ENCODE results near the gene TTC17.
"Not testable (repeated sequence)": the region's sequence is repeated elsewhere in the genome, so short reads cannot be mapped to it uniquely, and the experiment has no call there.

The TTC17 gene

DNA sequence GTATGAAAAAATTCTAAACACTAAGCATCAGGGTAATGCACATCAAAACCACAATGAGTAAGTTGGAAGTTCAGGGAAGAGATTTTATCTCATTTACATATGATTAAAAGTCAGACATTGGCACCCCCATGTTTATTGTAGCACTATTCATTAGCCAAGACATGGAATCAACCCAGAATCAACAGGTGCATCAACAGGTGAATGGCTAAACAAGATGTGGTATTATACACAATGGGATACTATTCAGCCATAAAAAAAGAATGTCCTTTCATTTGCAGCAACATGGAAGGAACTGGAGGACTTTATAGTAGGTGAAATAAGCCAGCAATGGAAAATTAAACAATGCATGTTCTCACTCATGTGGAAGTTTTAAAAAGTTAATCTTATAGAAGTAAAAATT, 17.6 kb upstream of the TTC17 start:
- H3K4me3 ChIP-seq (ENCODE audit: control insufficient read depth, low read depth, low read length), result no peak overlapping the region
- no peak for DNase-seq (ENCODE audit: low read depth)
- TF ChIP-seq, protein P1, sequence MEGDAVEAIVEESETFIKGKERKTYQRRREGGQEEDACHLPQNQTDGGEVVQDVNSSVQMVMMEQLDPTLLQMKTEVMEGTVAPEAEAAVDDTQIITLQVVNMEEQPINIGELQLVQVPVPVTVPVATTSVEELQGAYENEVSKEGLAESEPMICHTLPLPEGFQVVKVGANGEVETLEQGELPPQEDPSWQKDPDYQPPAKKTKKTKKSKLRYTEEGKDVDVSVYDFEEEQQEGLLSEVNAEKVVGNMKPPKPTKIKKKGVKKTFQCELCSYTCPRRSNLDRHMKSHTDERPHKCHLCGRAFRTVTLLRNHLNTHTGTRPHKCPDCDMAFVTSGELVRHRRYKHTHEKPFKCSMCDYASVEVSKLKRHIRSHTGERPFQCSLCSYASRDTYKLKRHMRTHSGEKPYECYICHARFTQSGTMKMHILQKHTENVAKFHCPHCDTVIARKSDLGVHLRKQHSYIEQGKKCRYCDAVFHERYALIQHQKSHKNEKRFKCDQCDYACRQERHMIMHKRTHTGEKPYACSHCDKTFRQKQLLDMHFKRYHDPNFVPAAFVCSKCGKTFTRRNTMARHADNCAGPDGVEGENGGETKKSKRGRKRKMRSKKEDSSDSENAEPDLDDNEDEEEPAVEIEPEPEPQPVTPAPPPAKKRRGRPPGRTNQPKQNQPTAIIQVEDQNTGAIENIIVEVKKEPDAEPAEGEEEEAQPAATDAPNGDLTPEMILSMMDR (conservative IDR thresholded peaks at IDR 0.05; ENCODE audit: control insufficient read depth, insufficient read depth, low read depth, low read length), result no peak

DNA sequence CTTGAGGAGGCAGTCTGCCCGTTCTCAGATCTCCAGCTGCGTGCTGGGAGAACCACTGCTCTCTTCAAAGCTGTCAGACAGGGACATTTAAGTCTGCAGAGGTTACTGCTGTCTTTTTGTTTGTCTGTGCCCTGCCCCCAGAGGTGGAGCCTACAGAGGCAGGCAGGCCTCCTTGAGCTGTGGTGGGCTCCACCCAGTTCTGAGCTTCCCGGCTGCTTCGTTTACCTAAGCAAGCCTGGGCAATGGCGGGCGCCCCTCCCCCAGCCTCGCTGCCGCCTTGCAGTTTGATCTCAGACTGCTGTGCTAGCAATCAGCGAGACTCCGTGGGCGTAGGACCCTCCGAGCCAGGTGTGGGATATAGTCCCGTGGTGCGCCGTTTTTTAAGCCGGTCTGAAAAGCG, 7.3 kb upstream of the TTC17 start:
- not testable (repeated sequence) for DNase-seq (ENCODE audit: low read depth); H3K4me3 ChIP-seq (ENCODE audit: control insufficient read depth, low read depth, low read length)

DNA sequence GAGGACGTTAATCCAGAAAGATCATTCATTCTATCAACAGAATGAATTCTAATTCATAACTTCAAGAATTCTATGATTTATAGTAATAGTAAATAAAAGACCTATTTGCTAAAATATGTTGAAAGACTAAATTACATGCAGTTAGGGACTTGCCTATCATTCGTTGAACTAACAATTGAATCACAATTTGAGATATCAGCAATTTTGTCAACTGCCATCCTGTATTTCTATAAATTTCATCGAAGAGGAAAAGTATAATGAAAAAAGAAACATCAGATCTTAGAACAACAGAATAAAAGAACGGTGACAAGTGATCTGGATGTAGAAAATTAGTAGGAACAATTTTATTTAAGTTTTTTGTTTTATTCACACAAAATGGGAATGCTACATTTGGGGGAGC, 4.4 kb upstream of the TTC17 start:
- TF ChIP-seq, protein P1 (conservative IDR thresholded peaks at IDR 0.05; ENCODE audit: control insufficient read depth, insufficient read depth, low read depth, low read length), result no peak
- H3K4me3 ChIP-seq (ENCODE audit: control insufficient read depth, low read depth, low read length), result no peak overlapping the region
- DNase-seq (ENCODE audit: low read depth), result no peak

DNA sequence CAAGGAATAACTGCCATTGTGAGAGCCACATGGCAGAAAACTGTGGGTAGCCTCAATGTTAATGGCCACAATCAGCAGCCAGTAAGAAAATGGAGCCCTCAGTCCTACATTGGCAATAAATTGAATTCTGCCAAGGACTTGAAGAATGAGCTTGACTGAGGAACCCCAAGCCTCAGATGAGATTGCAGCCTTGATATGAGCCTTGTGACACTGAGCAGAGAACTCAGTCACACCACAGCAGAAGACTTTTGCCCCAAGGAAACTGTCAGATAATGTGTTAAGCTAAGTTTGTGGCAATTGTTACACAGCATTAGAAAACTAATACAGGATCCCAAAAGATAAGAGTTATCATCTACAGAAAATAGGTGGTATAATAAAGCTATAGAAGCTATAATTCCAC, 2.4 kb upstream of the TTC17 start:
- no peak overlapping the region for H3K4me3 ChIP-seq (ENCODE audit: control insufficient read depth, low read depth, low read length)
- TF ChIP-seq, protein P1 (conservative IDR thresholded peaks at IDR 0.05; ENCODE audit: control insufficient read depth, insufficient read depth, low read depth, low read length), result no peak
- DNase-seq (ENCODE audit: low read depth), result no peak

DNA sequence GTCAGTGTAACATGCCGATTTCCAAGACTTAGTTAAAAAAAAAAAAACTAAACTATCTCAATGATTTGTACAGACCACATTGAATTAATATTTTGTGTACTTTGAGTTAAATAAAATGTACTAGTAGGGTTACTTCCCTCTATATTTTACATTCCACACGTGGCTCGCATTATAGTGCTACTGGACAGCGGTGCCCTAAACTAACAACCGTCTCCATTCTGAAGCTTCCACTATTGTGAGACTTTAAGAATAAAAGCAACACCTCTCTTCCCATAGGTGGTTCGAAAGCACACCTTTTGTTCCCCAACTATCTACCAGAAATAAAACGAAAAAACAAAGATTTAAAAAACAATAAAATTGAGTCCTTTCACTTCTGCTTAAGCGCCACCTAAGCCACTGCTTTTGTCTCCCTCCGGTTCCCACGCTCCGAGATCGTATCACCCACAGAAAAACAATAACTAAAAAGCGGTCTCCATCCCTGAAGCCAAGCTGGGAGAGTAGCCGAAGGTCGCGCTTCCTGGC, 380 bp upstream of the TTC17 start:
- peak overlapping the region; percentile 75 for H3K4me3 ChIP-seq (ENCODE audit: control insufficient read depth, low read depth, low read length)
- no peak for DNase-seq (ENCODE audit: low read depth)
- TF ChIP-seq, protein P1 (conservative IDR thresholded peaks at IDR 0.05; ENCODE audit: control insufficient read depth, insufficient read depth, low read depth, low read length), result no peak

DNA sequence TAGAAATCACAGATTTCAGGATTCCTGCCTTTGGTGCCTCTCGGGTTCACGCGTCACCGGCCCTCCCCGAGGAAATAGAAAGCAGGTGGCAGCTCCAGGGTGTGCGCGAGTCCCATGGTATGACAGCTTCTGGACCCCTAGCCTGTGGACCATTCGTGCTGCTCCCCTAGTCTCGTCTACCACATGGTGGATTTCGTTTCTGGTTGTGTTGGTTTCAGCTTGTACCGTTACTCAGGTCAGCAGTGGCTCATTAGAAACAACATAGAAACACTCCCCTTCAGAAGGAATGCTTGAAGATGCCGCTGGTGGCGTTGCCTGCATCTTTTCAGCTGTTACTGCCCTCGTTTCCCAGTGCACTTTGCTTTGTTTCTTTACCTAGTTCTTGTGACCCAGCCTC, 700 bp downstream of the TTC17 start:
- peak; percentile 31 for DNase-seq (ENCODE audit: low read depth)
- H3K4me3 ChIP-seq (ENCODE audit: control insufficient read depth, low read depth, low read length), result peak overlapping the region; percentile 75
- TF ChIP-seq, protein P1 (conservative IDR thresholded peaks at IDR 0.05; ENCODE audit: control insufficient read depth, insufficient read depth, low read depth, low read length), result no peak

DNA sequence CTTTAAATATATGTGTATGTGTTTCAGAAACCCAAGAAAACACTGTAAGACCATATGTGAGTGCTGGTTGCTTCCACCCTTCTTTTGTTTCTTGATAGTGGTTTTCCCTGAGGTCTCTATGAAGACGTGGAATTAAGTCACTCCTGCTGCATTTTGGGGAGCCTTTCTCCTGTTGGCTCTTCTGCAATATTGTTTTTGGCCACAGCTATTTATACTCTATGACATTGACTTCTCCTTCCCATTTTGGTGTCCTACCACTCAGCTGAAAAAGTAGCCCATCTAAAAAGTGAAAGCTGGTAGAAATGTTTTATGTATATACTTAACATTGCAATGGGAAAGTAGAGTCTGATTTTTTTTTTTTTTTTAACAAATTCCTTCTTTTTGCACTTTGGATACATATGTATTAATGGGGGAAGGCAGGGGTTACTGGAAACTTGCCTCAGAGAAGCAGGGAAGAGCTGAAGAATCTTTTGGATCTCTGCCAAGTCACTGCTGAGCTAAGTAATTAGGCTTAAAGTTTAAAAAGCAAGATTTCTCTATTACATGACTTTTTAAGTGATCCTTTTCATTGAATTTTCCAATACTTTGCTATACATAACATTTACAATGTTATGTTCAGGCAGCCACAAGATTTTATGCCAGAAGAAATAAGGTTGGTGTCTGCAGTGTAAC, 1.8 kb downstream of the TTC17 start:
- H3K4me3 ChIP-seq (ENCODE audit: control insufficient read depth, low read depth, low read length), result peak overlapping the region; percentile 75
- TF ChIP-seq, protein P1 (conservative IDR thresholded peaks at IDR 0.05; ENCODE audit: control insufficient read depth, insufficient read depth, low read depth, low read length), result no peak
- DNase-seq (ENCODE audit: low read depth), result peak; percentile 51

Data from fibroblast of mammary gland (primary cell).